GM21619 (cell line): ENCODE measurements around the gene PPAT.

ENCODE experiments used
- ATAC-seq: cut with Tn5 transposase; IDR thresholded peaks from one replicate; pipeline ENCODE4 v1.9.1; 2021; ENCODE audit not compliant: unreplicated experiment

Gene PPAT

GRCh38 chr4:56434599-56435139 is 746 bp downstream of the PPAT start:
- peak; percentile 10 for ATAC-seq

GRCh38 chr4:56433280-56433679 is 2.1 kb downstream of the PPAT start:
- no peak for ATAC-seq

- ATAC-seq, result no peak
Measured at GRCh38 chr4:56430203-56430602, 5.2 kb downstream of the PPAT start.

GRCh38 chr4:56427179-56427578 is 8.2 kb downstream of the PPAT start:
- no peak for ATAC-seq

- peak; percentile 79 for ATAC-seq
Measured at GRCh38 chr4:56426273-56426672, 9.1 kb downstream of the PPAT start.

GRCh38 chr4:56425518-56425917 is 9.9 kb downstream of the PPAT start:
- no peak for ATAC-seq

- no peak for ATAC-seq
Measured at GRCh38 chr4:56424697-56425514, 10.5 kb downstream of the PPAT start.

GRCh38 chr4:56424176-56424575 is 11.2 kb downstream of the PPAT start:
- ATAC-seq, result no peak

- ATAC-seq, result no peak
Measured at GRCh38 chr4:56417396-56417795, 18.0 kb downstream of the PPAT start.

- ATAC-seq, result no peak
Measured at GRCh38 chr4:56416349-56416748, 19.1 kb downstream of the PPAT start.

GRCh38 chr4:56414135-56414670 is 21.2 kb downstream of the PPAT start:
- ATAC-seq, result no peak

GRCh38 chr4:56410247-56411062 is 25.0 kb downstream of the PPAT start:
- ATAC-seq, result no peak

GRCh38 chr4:56409511-56410090 is 25.8 kb downstream of the PPAT start:
- no peak for ATAC-seq

- no peak for ATAC-seq
Measured at GRCh38 chr4:56408978-56409377, 26.4 kb downstream of the PPAT start.

GRCh38 chr4:56406151-56406550 is 29.3 kb downstream of the PPAT start:
- no peak for ATAC-seq

- ATAC-seq, result no peak
Measured at GRCh38 chr4:56405016-56405415, 30.4 kb downstream of the PPAT start.

- no peak for ATAC-seq
Measured at GRCh38 chr4:56400560-56400959, 34.9 kb downstream of the PPAT start.

GRCh38 chr4:56391270-56391669 is 44.1 kb downstream of the PPAT start:
- no peak for ATAC-seq

- no peak for ATAC-seq
Measured at GRCh38 chr4:56389558-56389957, 45.9 kb downstream of the PPAT start.

GRCh38 chr4:56388306-56388705 is 47.1 kb downstream of the PPAT start:
- no peak for ATAC-seq
